GM12878 (cell line): ENCODE data around the gene DGKI. TPM values are rescaled to one million over a fixed set of nuclear protein-coding genes. Genes with fewer than 3 reads are reported as not detected.

ENCODE experiments used
- ATAC-seq: fragments of 200-7000 bp; cut with Tn5 transposase; 3 replicates; pipeline ENCODE4 v1.9.1; 2020; ENCODE audit warnings: mild to moderate bottlenecking, moderate library complexity
- BruUV-seq: library from RNA; stranded (reverse); fragments of 400-500 nt; replicated peaks from 2 replicates; lab custom pipeline; 2021; lab: Mats Ljungman, UMichigan
- CTCF ChIA-PET: fragments of 300-600 bp; sonication (Branson Sonifier 250); formaldehyde crosslinking; extraction: SDS; loops from one replicate; lab custom pipeline; 2021; ENCODE audit warnings: inconsistent platforms; lab: Yijun Ruan, JAX
- POLR2A ChIA-PET: fragments of 350-600 bp; formaldehyde crosslinking; extraction: SDS; loops from one replicate; lab custom pipeline; 2021; ENCODE audit warnings: inconsistent platforms; lab: Charles Lee
- RAD21 ChIA-PET: fragments of 300-600 bp; sonication (Branson Sonifier 250); formaldehyde crosslinking; loops from one replicate; lab custom pipeline; 2023; ENCODE audit warnings: antibody characterized with exemption; ENCODE audit not compliant: unreplicated experiment; lab: Charles Lee
- SMC1A ChIA-PET: fragments of 300-600 bp; sonication (Branson Sonifier 250); formaldehyde crosslinking; loops from one replicate; lab custom pipeline; 2023; ENCODE audit not compliant: unreplicated experiment, uncharacterized antibody; lab: Charles Lee
- DNase-seq: peaks from one replicate; pipeline ENCODE4 v3.0.0-alpha.2; 2011; ENCODE audit warnings: low read depth, low spot score
- FAIRE-seq: peaks from 3 replicates; lab custom pipeline; 2011; peaks lifted over from hg19 to GRCh38; lab: Jason Lieb, UNC
- H2AFZ ChIP-seq: 2 replicates; pipeline ENCODE4 v1.6.0; 2011; ENCODE audit warnings: low read depth, low read length, control low read depth; ENCODE audit not compliant: control insufficient read depth
- H3K27ac ChIP-seq: 2 replicates; pipeline ENCODE4 v1.5.1; 2011; ENCODE audit warnings: control low read depth; ENCODE audit not compliant: control insufficient read depth, insufficient read depth
- H3K27me3 ChIP-seq, 2 experiments: replicated peaks in 1 of 2; 2 replicates each; pipeline versions ENCODE4 v1.6.0 to v1.6.1; 2011; ENCODE audit warnings: low read length in 1 of 2; ENCODE audit not compliant: control insufficient read depth in 2 of 2, insufficient read depth in 2 of 2
- H3K36me3 ChIP-seq, 2 experiments: 2 replicates each; pipeline ENCODE4 v1.5.1; 2011; ENCODE audit warnings: low read length in 1 of 2; ENCODE audit not compliant: control insufficient read depth in 2 of 2, insufficient read depth in 2 of 2
- H3K4me1 ChIP-seq: 2 replicates; pipeline ENCODE4 v1.6.1; 2011; ENCODE audit warnings: mild to moderate bottlenecking, low read length, moderate library complexity, mixed read lengths; ENCODE audit not compliant: control insufficient read depth, insufficient read depth
- H3K4me2 ChIP-seq: 2 replicates; pipeline ENCODE4 v1.6.0; 2011; ENCODE audit warnings: control low read depth; ENCODE audit not compliant: control insufficient read depth, insufficient read depth
- H3K4me3 ChIP-seq: fragments of 200-600 bp; sonication (generic); 2 replicates; pipeline ENCODE4 v1.5.1; 2016
- H3K79me2 ChIP-seq: 2 replicates; pipeline ENCODE4 v1.6.0; 2011; ENCODE audit warnings: low read length; ENCODE audit not compliant: control insufficient read depth, insufficient read depth
- H3K9ac ChIP-seq: 2 replicates; pipeline ENCODE4 v1.8.0; 2011; ENCODE audit warnings: low read length, control low read depth, mixed read lengths; ENCODE audit not compliant: control insufficient read depth, insufficient read depth
- H3K9me3 ChIP-seq: replicated peaks from 3 replicates; pipeline ENCODE4 v1.5.1; 2011; ENCODE audit warnings: mild to moderate bottlenecking, low read length; ENCODE audit not compliant: control insufficient read depth, insufficient read depth
- H4K20me1 ChIP-seq: 2 replicates; pipeline ENCODE4 v1.6.0; 2011; ENCODE audit not compliant: control insufficient read depth, insufficient read depth
- PML ChIP-seq: IDR thresholded peaks from 2 replicates; pipeline ENCODE4 v1.6.1; 2012; ENCODE audit warnings: low read length, inconsistent platforms
- PRDM15 ChIP-seq: fragments of 450-650 bp; formaldehyde crosslinking; IDR thresholded peaks from 2 replicates; pipeline ENCODE4 v1.4.0; 2020; ENCODE audit warnings: mild to moderate bottlenecking, moderate library complexity
- TARDBP ChIP-seq: IDR thresholded peaks from 2 replicates; pipeline ENCODE4 v1.6.1; 2016; ENCODE audit warnings: borderline replicate concordance
- ZNF687 ChIP-seq: fragments of 450-650 bp; IDR thresholded peaks from 2 replicates; pipeline ENCODE4 v1.6.1; 2017; ENCODE audit warnings: mild to moderate bottlenecking, moderate library complexity
- WGBS: methylation state at CpG from one replicate; pipeline ENCODE4 v1.1.6; 2016; ENCODE audit warnings: low lambda C conversion rate; ENCODE audit not compliant: insufficient replicate concordance, insufficient coverage; ENCODE audit errors: missing lambda C conversion rate; 5-methylcytosine and 5-hydroxymethylcytosine counted together
- in situ Hi-C: fragments of 300-500 bp; cut with MboI; formaldehyde crosslinking; loops from 9 replicates; pipeline ENCODE4 v1.14.3; 2018; ENCODE audit warnings: mixed read lengths
- intact Hi-C: fragments of 100-400 bp; cut with micrococcal nuclease; formaldehyde crosslinking; loops from one replicate; pipeline ENCODE4 v1.14.2; 2022; ENCODE audit not compliant: unreplicated experiment
- polyA plus RNA-seq, 11 experiments: library from polyadenylated mRNA; depleted of rRNA in 4 of 11; unstranded in 6 of 11; stranded (reverse) in 5 of 11; fragments of >200 nt; fragmentation: Nextera tagmentation in 4 of 11; fragmentation: Illumina TruSeq in 1 of 11; extraction: Ambion mirVana in 4 of 11; extraction: Trizol in 1 of 11; gene quantifications; 1 replicate in 1 of 11; 2 replicates in 10 of 11; pipeline versions ENCODE4 v1.2.1 to v1.2.3, GENCODE V29; 2011 to 2016; ENCODE audit warnings: inconsistent platforms in 2 of 11, missing spikeins in 2 of 11, low read depth in 1 of 11
- total RNA-seq, 4 experiments: library from RNA; depleted of rRNA in 3 of 4; stranded (reverse); fragments of >200 nt in 3 of 4; fragmentation: Illumina TruSeq in 1 of 4; extraction: Trizol in 1 of 4; gene quantifications; 2 replicates each; pipeline versions ENCODE4 v1.2.1 to v1.2.3, GENCODE V29; 2013 to 2021

The DGKI gene
- total and polyA plus RNA-seq, 10 of the 15 experiments (the other 5 are each of a cell fraction or from before 2014, with no cell fraction given), result 10.4 to 37.1 (median 22.1) TPM

- TF ChIP-seq PRDM15, result no peak
- TF ChIP-seq, all 136 proteins: peak for 0
These were observed 20.5 kb upstream of the DGKI start (continued) for GRCh38 chr7:137867289-137867688.

GRCh38 chr7:137865764-137866163, 19.0 kb upstream of the DGKI start:
- no peak overlapping the region for H3K27ac ChIP-seq
- in situ Hi-C loops (no loop called here), intact Hi-C loops (no loop called here)
- FAIRE-seq, result no peak
- no peaks in the 10 kb centered on the region for H4K20me1 ChIP-seq
- ChIA-PET RAD21 (no interaction called here), POLR2A (no interaction called here), SMC1A (interaction anchor here (1.1 to 1.5 kb wide), 3 partner anchors 9 to 209 kb away, joined by 3 to 4 read pairs (median 3); no protein-coding TSS in a partner anchor), CTCF (interaction anchor here (1.2 kb wide), 1 partner anchor 38 kb away, joined by 3 read pairs; no protein-coding TSS in a partner anchor)
- DNase-seq, result no peak
- peaks cover 0 to 4% of the 10 kb centered on the region in 2 experiments; a peak in 2 of 4 replicates for H3K36me3 ChIP-seq
- H3K79me2 ChIP-seq, result no peaks in the 10 kb centered on the region
- no peak overlapping the region for H2AFZ ChIP-seq
- H3K27me3 ChIP-seq, result no peaks in the 10 kb centered on the region
- no peaks in the 10 kb centered on the region; the same call in 2 of the 3 replicates for H3K9me3 ChIP-seq
- no peak overlapping the region for H3K9ac ChIP-seq
- H3K4me2 ChIP-seq, result no peak overlapping the region
- no peak for TF ChIP-seq PML
- no peak for TF ChIP-seq TARDBP
- no peak for TF ChIP-seq ZNF687
- 6% methylated on average over 1 of the region's 1 CpG for WGBS
- no peaks in the 10 kb centered on the region for H3K4me1 ChIP-seq
- H3K4me3 ChIP-seq, result no peak overlapping the region
- BruUV-seq, result no TSS peak
- no peak for ATAC-seq
